ENCODE results near the gene OSBPL2. TPM values are rescaled to one million over a fixed set of nuclear protein-coding genes. Genes with fewer than 3 reads are reported as not detected.

Gene OSBPL2
- total and polyA plus RNA-seq, 2 experiments from 2014 or later = 22.2 to 27.9 TPM

DNA sequence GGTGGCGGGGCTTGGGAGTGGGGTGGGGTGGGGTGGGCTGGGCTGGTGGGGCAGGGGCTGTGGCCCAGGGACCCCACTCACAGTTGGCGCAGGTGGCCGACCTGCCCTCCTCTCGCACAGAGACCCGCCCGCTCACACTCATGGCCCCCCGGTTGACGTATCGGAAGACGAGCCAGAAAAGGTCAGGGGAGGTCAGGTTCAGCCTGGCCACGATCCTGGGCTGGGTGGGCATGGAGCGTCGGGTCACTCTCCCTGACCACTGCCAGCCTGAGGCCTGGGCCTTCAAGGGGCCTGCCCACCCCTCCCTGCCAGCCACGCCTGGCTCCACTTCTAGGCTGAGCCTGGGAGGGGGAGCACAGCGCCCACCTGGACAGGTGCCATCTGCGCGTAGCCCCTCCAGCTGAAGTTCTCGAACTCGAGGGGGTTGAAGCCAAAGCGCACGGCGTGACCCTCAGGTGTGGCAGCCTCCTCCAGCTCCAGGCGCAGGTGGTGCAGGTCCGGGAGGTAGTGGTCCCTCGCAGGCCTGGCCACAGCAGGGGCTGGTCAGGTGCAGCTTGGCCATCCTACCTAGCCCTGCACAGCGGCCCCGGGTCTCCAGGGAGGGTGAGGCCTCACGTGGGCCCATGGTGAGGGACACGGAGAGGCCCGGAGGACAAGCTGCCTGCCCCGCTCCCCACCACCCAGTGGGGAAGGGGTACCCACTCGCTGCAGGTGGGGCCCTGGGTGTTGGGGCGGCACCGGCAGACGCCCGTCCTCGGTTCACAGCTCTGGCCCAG is 95.7 kb downstream of the OSBPL2 start:
- WGBS, 2 experiments (ENCODE audit: low coverage in 1 of 2, low lambda C conversion rate in 2 of 2, missing lambda C conversion rate in 2 of 2) = 73 to 82% methylated on average over 23 to 37 of the region's 37 CpGs
- Histone ChIP-seq H3K36me3 (ENCODE audit: low read depth) (no peaks in the 10 kb centered on the region), H3K9ac (no peak overlapping the region), H3K9me3 (ENCODE audit: low read depth) (no peaks in the 10 kb centered on the region), H3K4me1 (ENCODE audit: insufficient read depth) (no peaks in the 10 kb centered on the region), H2AFZ (no peak overlapping the region), H3K9me2 (ENCODE audit: insufficient read depth) (no peaks in the 10 kb centered on the region), H4K20me1 (ENCODE audit: insufficient read depth) (no peaks in the 10 kb centered on the region), H3K27ac (no peak overlapping the region), H3K79me2 (ENCODE audit: insufficient read depth) (no peaks in the 10 kb centered on the region), H3F3A (ENCODE audit: insufficient read depth) (no peaks in the 10 kb centered on the region), H3K4me3 (no peak overlapping the region), H3K4me2 (ENCODE audit: unreplicated experiment) (no peak overlapping the region), H3K27me3 (replicated peaks; ENCODE audit: insufficient read depth) (no peaks in the 10 kb centered on the region)
- DNase-seq = no peak
- TF ChIP-seq EZH2phosphoT487 (IDR thresholded peaks at IDR 0.05; ENCODE audit: insufficient read depth, low read depth) (no peak), EZH2 (IDR thresholded peaks at IDR 0.05; ENCODE audit: insufficient read depth, poor library complexity, severe bottlenecking) (no peak)
- in situ Hi-C loops (cut with MboI) = no loop called here

DNA sequence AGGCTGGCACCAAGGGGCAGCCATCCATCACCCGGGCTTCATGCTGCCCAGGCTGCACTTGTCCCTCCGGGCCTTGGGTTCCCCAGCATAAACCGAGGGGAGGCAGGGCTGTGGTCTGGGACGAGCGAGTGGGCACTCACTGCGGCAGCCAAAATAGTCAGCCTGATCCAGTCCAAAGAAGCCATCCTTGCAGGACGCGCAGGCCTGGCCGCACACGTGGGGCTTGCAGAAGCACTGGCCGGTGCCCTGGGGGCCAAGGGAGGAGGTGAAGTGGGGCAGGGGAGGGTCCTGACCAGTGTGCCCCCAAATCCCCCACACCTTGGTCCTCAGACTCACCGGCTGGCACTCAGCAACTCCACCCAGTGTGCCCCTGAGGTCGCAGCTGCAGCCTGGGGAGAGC is 96.6 kb downstream of the OSBPL2 start:
- H3K4me1 ChIP-seq (ENCODE audit: insufficient read depth) = no peaks in the 10 kb centered on the region
- no peaks in the 10 kb centered on the region for H3F3A ChIP-seq (ENCODE audit: insufficient read depth)
- no peak for DNase-seq
- H3K27me3 ChIP-seq (replicated peaks; ENCODE audit: insufficient read depth) = no peaks in the 10 kb centered on the region
- no peak overlapping the region for H3K4me2 ChIP-seq (ENCODE audit: unreplicated experiment)
- no peaks in the 10 kb centered on the region for H3K9me3 ChIP-seq (ENCODE audit: low read depth)
- no peaks in the 10 kb centered on the region for H3K36me3 ChIP-seq (ENCODE audit: low read depth)
- no peaks in the 10 kb centered on the region for H3K9me2 ChIP-seq (ENCODE audit: insufficient read depth)
- TF ChIP-seq EZH2phosphoT487 (IDR thresholded peaks at IDR 0.05; ENCODE audit: insufficient read depth, low read depth) (no peak), EZH2 (IDR thresholded peaks at IDR 0.05; ENCODE audit: insufficient read depth, poor library complexity, severe bottlenecking) (no peak)
- no peak overlapping the region for H3K4me3 ChIP-seq
- WGBS, 2 experiments (ENCODE audit: low coverage in 1 of 2, low lambda C conversion rate in 2 of 2, missing lambda C conversion rate in 2 of 2) = 74 to 85% methylated on average over 11 to 13 of the region's 13 CpGs
- H3K27ac ChIP-seq = no peak overlapping the region
- no peak overlapping the region for H2AFZ ChIP-seq
- no peaks in the 10 kb centered on the region for H3K79me2 ChIP-seq (ENCODE audit: insufficient read depth)
- H4K20me1 ChIP-seq (ENCODE audit: insufficient read depth) = no peaks in the 10 kb centered on the region
- in situ Hi-C loops (cut with MboI) = no loop called here
- H3K9ac ChIP-seq = no peak overlapping the region

GRCh38 chr20:62335532-62335931 is 97.2 kb downstream of the OSBPL2 start:
- Histone ChIP-seq H4K20me1 (ENCODE audit: insufficient read depth) (no peaks in the 10 kb centered on the region), H3K9me3 (ENCODE audit: low read depth) (no peaks in the 10 kb centered on the region), H3F3A (ENCODE audit: insufficient read depth) (no peaks in the 10 kb centered on the region), H3K4me1 (ENCODE audit: insufficient read depth) (no peaks in the 10 kb centered on the region), H3K27me3 (replicated peaks; ENCODE audit: insufficient read depth) (no peaks in the 10 kb centered on the region), H3K79me2 (ENCODE audit: insufficient read depth) (no peaks in the 10 kb centered on the region), H2AFZ (no peak overlapping the region), H3K27ac (no peak overlapping the region), H3K9ac (no peak overlapping the region), H3K4me2 (ENCODE audit: unreplicated experiment) (no peak overlapping the region), H3K36me3 (ENCODE audit: low read depth) (no peaks in the 10 kb centered on the region), H3K4me3 (no peak overlapping the region), H3K9me2 (ENCODE audit: insufficient read depth) (no peaks in the 10 kb centered on the region)
- no peak for DNase-seq
- 83 to 85% methylated on average over 4 to 6 of the region's 6 CpGs for WGBS, 2 experiments (ENCODE audit: low coverage in 1 of 2, low lambda C conversion rate in 2 of 2, missing lambda C conversion rate in 2 of 2)
- in situ Hi-C loops (cut with MboI) = no loop called here
- TF ChIP-seq EZH2 (IDR thresholded peaks at IDR 0.05; ENCODE audit: insufficient read depth, poor library complexity, severe bottlenecking) (no peak), EZH2phosphoT487 (IDR thresholded peaks at IDR 0.05; ENCODE audit: insufficient read depth, low read depth) (no peak)

DNA sequence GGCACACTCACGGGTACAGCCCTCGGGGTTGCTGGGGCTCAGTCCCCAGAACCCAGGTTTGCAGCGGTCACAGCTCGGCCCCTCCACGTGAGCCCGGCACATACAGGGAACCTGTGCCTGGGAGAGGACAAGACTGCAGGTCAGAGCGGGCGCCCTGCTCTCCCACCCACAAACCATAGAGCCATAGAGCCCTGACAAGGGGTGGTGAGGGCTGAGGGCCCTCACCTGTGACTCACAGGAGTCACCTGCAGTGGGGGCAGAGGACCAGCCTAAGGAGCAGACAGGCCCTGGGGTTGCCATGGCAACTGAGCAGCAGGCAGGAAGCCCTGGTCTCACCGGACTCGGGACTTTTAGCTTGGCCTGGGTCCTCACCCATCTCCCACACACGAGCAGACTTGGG is 98.0 kb downstream of the OSBPL2 start:
- Histone ChIP-seq H3K4me1 (ENCODE audit: insufficient read depth) (no peaks in the 10 kb centered on the region), H3K4me2 (ENCODE audit: unreplicated experiment) (no peak overlapping the region), H3K9me2 (ENCODE audit: insufficient read depth) (no peaks in the 10 kb centered on the region), H4K20me1 (ENCODE audit: insufficient read depth) (no peaks in the 10 kb centered on the region), H3K79me2 (ENCODE audit: insufficient read depth) (no peaks in the 10 kb centered on the region), H3K27me3 (replicated peaks; ENCODE audit: insufficient read depth) (no peaks in the 10 kb centered on the region), H3F3A (ENCODE audit: insufficient read depth) (no peaks in the 10 kb centered on the region), H3K4me3 (no peak overlapping the region), H2AFZ (no peak overlapping the region), H3K9me3 (ENCODE audit: low read depth) (no peaks in the 10 kb centered on the region), H3K27ac (no peak overlapping the region), H3K9ac (no peak overlapping the region), H3K36me3 (ENCODE audit: low read depth) (no peaks in the 10 kb centered on the region)
- 65 to 66% methylated on average over 11 of the region's 11 CpGs for WGBS, 2 experiments (ENCODE audit: low coverage in 1 of 2, low lambda C conversion rate in 2 of 2, missing lambda C conversion rate in 2 of 2)
- no peak for DNase-seq
- in situ Hi-C loops (cut with MboI) = no loop called here
- TF ChIP-seq EZH2 (IDR thresholded peaks at IDR 0.05; ENCODE audit: insufficient read depth, poor library complexity, severe bottlenecking) (no peak), EZH2phosphoT487 (IDR thresholded peaks at IDR 0.05; ENCODE audit: insufficient read depth, low read depth) (no peak)
